Measurements from ENCODE around the gene IGF1. TPM values are rescaled to one million over a fixed set of nuclear protein-coding genes. Genes with fewer than 3 reads are reported as not detected.

IGF1 gene
- 1 to 10 TPM; 1.1 to 2.5 TPM for total RNA-seq

DNA sequence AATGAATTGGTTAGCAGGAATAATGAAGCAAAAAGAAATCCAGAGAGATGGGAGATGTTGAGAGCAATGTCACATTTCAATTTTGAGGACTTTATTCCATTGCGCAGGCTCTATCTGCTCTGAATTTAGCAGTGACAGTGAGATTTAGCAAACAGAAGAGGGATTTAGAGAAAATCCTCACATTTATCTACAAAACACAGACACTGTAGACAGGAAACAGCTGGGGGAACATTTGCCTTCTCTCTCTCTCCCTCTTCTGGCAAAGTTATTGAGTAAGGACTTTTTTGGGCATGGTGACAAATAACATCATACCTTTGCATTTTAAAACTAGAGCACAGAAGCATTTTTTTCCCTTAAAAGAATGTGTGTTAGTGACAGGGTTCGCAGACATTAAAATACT lies at the start of gene IGF1:
Gene IGF1 (minus strand): TSS at position 158 of the 400 bp plus-strand sequence. CDS start 182 bp downstream, outside the sequence.
- H3K27ac Mint-ChIP-seq = no peak within 1 kb of the TSS
- H3K27me3 Mint-ChIP-seq = no peaks in the 10 kb centered on the region
- H3K36me3 Mint-ChIP-seq = peaks cover 3% of the 10 kb centered on the region
- CTCF ChIA-PET = interaction anchor here (0.7 to 1.0 kb wide), 2 partner anchors 9 to 127 kb away, joined by 3 read pairs; no protein-coding TSS in a partner anchor
- H3K4me1 Mint-ChIP-seq = peaks cover 40% of the 10 kb centered on the region
- H3K9me3 Mint-ChIP-seq (ENCODE audit: low read depth) = peaks cover 3% of the 10 kb centered on the region
- no peak within 1 kb of the TSS for H3K4me3 Mint-ChIP-seq
- no peak for ATAC-seq
- no peak for DNase-seq

DNA sequence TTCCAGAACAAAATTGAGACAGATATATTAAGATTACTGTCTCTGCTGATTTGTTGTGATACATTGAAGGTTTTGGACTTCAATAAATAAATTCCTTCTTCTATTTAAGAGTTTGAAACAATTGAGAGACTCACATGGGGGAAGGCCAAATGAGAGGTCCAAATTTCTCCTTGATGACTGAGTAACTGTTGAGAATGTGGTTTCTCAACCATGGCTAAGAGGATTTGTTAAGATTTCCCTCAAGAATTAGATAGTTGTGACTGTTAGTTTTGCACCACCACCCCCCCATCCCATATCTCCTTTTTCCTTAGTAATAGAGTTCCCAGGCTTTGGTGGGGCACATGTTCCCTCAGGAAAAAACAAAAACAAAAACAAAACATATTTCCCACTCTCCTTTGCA lies 47.7 kb upstream of the IGF1 start:
- Mint-ChIP-seq H3K4me3 (no peak overlapping the region), H3K27me3 (peaks cover 15% of the 10 kb centered on the region), H3K27ac (no peak overlapping the region), H3K36me3 (no peaks in the 10 kb centered on the region), H3K9me3 (ENCODE audit: low read depth) (no peaks in the 10 kb centered on the region), H3K4me1 (no peaks in the 10 kb centered on the region)
- CTCF ChIA-PET = no interaction called here
- no peak for ATAC-seq
- DNase-seq = no peak

DNA sequence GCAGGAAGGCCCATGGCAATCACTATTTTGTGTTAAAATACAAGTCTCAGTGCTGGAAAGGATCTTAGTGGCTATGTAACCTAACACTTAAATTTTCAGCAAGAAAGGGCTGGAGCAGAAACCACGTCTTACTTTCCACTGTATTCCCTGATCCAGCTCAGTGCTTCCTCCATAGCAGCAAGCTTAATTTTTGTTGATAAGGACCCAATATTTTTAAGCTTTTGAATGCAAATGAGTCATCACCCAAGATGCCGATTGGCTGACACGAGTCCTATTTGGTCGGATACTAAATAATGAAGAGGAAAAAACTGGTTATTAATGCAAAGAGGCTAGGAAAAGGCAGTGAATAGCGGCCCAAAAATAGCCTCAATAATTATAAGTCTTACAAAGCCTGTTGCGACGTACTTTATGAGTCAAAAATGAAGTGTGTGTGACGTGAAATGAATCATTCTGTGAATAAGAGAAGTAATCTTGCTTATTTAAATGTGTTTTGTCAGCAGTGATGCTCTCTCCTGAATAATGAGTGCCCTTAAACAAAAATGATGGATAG lies 46.9 kb upstream of the IGF1 start:
- CTCF ChIA-PET = no interaction called here
- Mint-ChIP-seq H3K4me1 (no peaks in the 10 kb centered on the region), H3K4me3 (no peak overlapping the region), H3K27ac (no peak overlapping the region), H3K27me3 (peaks cover 12% of the 10 kb centered on the region), H3K9me3 (ENCODE audit: low read depth) (no peaks in the 10 kb centered on the region), H3K36me3 (no peaks in the 10 kb centered on the region)
- DNase-seq (no peak), ATAC-seq (no peak)

DNA sequence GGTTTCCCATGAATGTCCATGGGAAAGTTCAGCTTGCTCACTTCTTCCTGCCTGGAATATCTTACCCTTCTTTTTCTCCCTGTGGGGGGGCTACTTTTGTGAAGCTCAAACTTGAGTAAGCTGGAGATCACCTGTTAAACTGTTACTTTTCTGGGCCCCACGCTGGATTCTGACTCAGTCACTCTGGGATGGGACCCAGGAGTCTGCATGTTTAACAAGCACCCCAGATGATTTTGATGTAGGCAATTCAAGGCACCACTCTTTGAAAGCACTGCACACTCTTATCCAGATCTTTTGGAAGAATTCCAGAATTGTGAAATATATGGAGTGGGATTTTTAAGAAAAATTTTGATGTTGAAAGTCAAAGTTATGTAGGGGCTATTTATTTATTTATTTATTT lies 46.3 kb upstream of the IGF1 start:
- H3K27ac Mint-ChIP-seq = no peak overlapping the region
- no peaks in the 10 kb centered on the region for H3K9me3 Mint-ChIP-seq (ENCODE audit: low read depth)
- no peak for ATAC-seq
- H3K4me1 Mint-ChIP-seq = no peaks in the 10 kb centered on the region
- H3K4me3 Mint-ChIP-seq = no peak overlapping the region
- no peak for DNase-seq
- CTCF ChIA-PET = interaction anchor here (0.6 kb wide), 1 partner anchor 255 kb away, joined by 4 read pairs; no protein-coding TSS in a partner anchor
- no peaks in the 10 kb centered on the region for H3K36me3 Mint-ChIP-seq
- peaks cover 10% of the 10 kb centered on the region for H3K27me3 Mint-ChIP-seq

DNA sequence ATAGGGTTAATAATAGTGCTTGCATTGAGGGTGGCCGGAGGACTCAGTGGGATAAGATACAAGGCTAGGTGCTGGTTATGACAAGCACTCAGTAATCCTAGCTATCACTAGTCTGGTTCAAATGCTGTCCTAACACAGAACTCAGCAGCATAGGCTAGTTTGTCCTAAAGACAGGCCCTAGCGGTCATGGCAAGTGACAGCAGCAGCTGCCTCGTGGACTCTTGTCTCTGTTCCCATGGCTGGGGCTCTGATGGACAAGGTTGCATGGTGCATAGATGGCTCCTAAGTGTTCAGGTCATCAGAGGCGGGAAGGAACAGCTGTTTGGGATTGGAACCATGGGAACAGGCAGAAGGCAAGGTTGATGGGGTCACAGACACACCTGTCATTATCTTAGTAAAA lies 42.4 kb upstream of the IGF1 start:
- no peak for DNase-seq
- no peak overlapping the region for H3K4me3 Mint-ChIP-seq

DNA sequence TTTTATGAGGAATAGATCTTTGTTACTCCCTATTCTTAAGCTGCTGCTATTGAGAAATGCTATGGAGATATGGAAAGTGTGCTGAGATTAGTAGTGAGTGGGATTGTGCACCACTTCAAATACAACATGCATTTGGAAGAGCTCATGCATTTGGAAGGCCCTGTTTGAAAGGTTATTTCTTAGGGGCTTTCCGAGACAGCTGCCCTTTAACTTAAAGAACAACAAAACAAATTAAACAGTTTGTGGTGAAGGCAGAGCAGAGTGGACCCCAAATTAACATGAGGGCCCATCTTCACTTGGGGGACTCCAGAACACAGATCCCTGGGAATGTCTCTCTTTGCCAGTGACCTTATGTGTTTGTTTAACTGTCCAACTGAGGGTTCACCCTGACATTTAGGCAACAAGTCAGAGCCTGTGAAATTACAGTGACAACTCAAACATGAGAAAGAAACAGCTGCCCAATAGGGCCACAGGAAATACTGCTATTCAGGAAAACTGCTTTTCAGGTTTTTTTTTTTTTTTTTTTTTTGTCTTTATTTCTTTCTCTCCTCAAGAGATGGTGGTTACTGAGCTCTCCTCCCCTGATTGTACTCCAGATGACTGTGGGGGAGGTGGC lies 41.4 kb upstream of the IGF1 start:
- peaks cover 9% of the 10 kb centered on the region for H3K27me3 Mint-ChIP-seq
- H3K27ac Mint-ChIP-seq = no peak overlapping the region
- CTCF ChIA-PET = no interaction called here
- ATAC-seq (no peak), DNase-seq (no peak)
- no peaks in the 10 kb centered on the region for H3K36me3 Mint-ChIP-seq
- H3K9me3 Mint-ChIP-seq (ENCODE audit: low read depth) = no peaks in the 10 kb centered on the region
- H3K4me3 Mint-ChIP-seq = no peak overlapping the region
- H3K4me1 Mint-ChIP-seq = no peaks in the 10 kb centered on the region

More for the DNA sequence above, 42.4 kb upstream of the IGF1 start:
- CTCF ChIA-PET = no interaction called here
- Mint-ChIP-seq H3K27ac (no peak overlapping the region), H3K27me3 (peaks cover 9% of the 10 kb centered on the region), H3K36me3 (no peaks in the 10 kb centered on the region), H3K9me3 (ENCODE audit: low read depth) (no peaks in the 10 kb centered on the region), H3K4me1 (no peaks in the 10 kb centered on the region)
- ATAC-seq = no peak

DNA sequence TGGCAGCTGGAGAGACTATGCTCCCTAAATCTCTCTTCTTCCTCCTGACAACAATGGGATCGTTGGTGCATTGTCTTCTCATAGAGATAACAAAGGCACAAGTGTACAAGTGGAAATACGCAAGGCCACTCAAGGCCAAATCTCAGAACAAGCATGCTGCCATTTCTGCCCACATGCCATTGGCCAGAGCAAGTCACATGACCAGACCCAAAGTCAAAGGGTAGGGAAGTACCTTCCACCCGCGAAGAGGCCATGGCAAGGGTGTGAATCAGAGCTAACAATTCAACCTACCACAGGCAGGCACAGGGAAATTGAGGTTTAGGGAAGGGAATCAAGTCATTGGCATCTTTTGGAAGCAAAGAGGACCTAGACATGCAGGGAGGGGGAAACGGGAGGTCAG lies 38.5 kb upstream of the IGF1 start:
- no peak overlapping the region for H3K27ac Mint-ChIP-seq
- DNase-seq = no peak
- ATAC-seq = no peak
- H3K4me3 Mint-ChIP-seq = no peak overlapping the region
- no peaks in the 10 kb centered on the region for H3K36me3 Mint-ChIP-seq
- H3K9me3 Mint-ChIP-seq (ENCODE audit: low read depth) = no peaks in the 10 kb centered on the region
- H3K27me3 Mint-ChIP-seq = peaks cover 15% of the 10 kb centered on the region
- CTCF ChIA-PET = no interaction called here
- H3K4me1 Mint-ChIP-seq = no peaks in the 10 kb centered on the region

DNA sequence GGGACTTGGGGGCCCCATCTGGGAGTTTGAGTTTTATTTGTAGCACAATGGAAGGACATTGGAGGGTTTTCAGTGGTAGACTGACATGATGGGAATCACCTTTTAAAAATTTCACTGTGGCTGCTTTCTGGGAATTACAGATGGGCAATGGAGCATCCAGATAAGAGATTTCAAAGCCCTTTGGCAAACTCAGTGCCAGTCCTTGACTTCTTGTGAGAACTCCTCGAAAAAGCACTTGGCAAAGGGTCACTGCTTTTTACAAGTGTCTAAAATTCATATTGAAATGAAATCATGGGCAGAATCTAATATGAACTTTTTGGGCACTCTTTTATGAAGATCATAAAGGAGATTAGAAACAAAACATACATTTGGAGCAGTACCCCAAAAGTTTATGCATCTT lies 34.3 kb upstream of the IGF1 start:
- no peaks in the 10 kb centered on the region for H3K9me3 Mint-ChIP-seq (ENCODE audit: low read depth)
- no peak for ATAC-seq
- H3K36me3 Mint-ChIP-seq = no peaks in the 10 kb centered on the region
- H3K4me3 Mint-ChIP-seq = no peak overlapping the region
- peaks cover 7% of the 10 kb centered on the region for H3K4me1 Mint-ChIP-seq
- no peak for DNase-seq
- CTCF ChIA-PET = no interaction called here
- H3K27ac Mint-ChIP-seq = no peak overlapping the region
- peaks cover 20% of the 10 kb centered on the region for H3K27me3 Mint-ChIP-seq

DNA sequence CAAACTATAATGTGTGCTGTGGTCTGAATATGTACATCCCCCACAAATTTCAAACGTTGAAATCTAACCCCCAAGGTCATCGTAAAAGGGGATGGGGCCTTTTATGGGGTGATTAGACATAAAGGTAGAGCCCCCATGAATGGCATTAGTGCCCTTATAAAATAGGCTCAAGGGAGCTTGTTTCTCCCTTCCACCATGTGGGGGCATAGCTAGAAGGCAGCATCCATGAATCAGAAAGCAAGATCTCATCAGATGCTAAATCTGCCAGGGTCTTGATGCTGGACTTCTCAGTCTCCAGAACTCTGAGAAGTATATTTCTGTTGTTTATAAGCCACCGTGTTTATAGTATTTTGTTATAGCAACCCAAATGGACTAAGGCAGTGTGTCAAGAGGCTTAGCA lies 33.4 kb upstream of the IGF1 start:
- Mint-ChIP-seq H3K36me3 (no peaks in the 10 kb centered on the region), H3K4me1 (peaks cover 7% of the 10 kb centered on the region), H3K4me3 (no peak overlapping the region), H3K9me3 (ENCODE audit: low read depth) (no peaks in the 10 kb centered on the region), H3K27ac (no peak overlapping the region), H3K27me3 (peaks cover 18% of the 10 kb centered on the region)
- DNase-seq = no peak
- no peak for ATAC-seq
- CTCF ChIA-PET = no interaction called here

DNA sequence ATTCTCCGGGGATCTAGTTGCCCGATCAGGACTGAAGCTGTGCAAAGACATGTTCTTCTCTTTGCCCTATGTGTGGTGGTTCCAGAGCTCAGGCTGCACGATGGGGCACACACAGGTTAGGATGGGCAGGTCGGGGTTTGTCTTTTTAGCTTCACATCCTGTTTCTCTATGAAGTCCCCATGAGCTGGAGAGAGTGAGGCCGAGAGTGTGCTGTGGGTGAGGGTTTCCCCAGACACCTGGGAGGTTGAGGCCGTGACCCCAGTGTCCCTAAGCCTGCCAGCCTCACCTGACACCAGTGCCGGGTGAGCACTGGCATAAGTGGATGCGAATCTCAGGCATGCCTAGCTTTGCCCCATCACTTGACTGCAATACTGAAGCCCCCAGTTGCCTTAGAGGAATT lies 32.9 kb upstream of the IGF1 start:
- DNase-seq (no peak), ATAC-seq (no peak)
- Mint-ChIP-seq H3K27ac (no peak overlapping the region), H3K36me3 (no peaks in the 10 kb centered on the region), H3K4me1 (peaks cover 7% of the 10 kb centered on the region), H3K27me3 (peaks cover 18% of the 10 kb centered on the region), H3K4me3 (no peak overlapping the region), H3K9me3 (ENCODE audit: low read depth) (no peaks in the 10 kb centered on the region)
- CTCF ChIA-PET = interaction anchor here (1.0 kb wide), 1 partner anchor 29 kb away, joined by 3 read pairs; no protein-coding TSS in a partner anchor

DNA sequence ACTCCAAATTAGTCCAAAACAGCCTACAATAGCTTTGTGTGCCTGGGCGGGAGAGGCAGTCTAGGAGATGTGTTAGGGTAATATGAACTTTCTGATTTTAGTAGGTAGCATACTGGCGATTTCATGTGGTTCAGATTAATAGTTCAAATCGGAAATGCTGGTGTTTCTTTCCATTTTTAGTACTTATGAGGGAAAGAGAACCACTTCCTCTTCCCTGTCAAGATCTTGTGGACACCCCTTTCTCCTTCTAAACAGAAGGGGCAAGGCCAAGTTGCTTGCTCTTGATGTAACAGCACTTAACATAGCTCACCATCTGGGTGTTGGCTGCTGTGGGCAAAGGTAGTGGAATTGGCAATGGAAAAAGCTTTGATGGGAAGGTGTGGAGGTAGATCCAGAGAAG lies 32.2 kb upstream of the IGF1 start:
- Mint-ChIP-seq H3K4me1 (peaks cover 7% of the 10 kb centered on the region), H3K9me3 (ENCODE audit: low read depth) (no peaks in the 10 kb centered on the region), H3K4me3 (no peak overlapping the region), H3K36me3 (no peaks in the 10 kb centered on the region), H3K27me3 (peaks cover 18% of the 10 kb centered on the region), H3K27ac (no peak overlapping the region)
- ATAC-seq = no peak
- DNase-seq = no peak
- CTCF ChIA-PET = interaction anchor here (1.0 kb wide), 1 partner anchor 28 kb away, joined by 3 read pairs; no protein-coding TSS in a partner anchor

DNA sequence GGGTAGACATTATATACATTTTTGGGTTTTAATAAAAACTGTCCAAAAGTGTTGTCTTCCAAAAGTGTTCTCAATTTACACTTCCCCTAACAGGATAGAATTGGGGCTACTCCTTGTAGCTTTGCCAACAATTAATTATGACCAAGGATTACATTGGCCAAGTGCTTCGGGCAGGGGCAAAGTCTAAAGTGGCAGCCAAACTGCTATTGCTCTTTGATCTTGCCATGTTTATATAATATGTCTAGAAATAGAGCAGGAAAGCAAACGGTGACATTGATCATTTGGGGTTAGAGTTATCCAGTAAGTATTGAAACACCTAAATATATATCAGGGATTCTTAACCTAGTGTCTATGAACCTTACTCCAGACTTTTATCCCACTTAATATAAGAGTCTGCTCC lies 31.2 kb upstream of the IGF1 start:
- DNase-seq = no peak
- ATAC-seq = no peak
- H3K27me3 Mint-ChIP-seq = peaks cover 18% of the 10 kb centered on the region
- no peak overlapping the region for H3K27ac Mint-ChIP-seq
- no peaks in the 10 kb centered on the region for H3K36me3 Mint-ChIP-seq
- peaks cover 7% of the 10 kb centered on the region for H3K4me1 Mint-ChIP-seq
- CTCF ChIA-PET = no interaction called here
- no peaks in the 10 kb centered on the region for H3K9me3 Mint-ChIP-seq (ENCODE audit: low read depth)
- H3K4me3 Mint-ChIP-seq = no peak overlapping the region

DNA sequence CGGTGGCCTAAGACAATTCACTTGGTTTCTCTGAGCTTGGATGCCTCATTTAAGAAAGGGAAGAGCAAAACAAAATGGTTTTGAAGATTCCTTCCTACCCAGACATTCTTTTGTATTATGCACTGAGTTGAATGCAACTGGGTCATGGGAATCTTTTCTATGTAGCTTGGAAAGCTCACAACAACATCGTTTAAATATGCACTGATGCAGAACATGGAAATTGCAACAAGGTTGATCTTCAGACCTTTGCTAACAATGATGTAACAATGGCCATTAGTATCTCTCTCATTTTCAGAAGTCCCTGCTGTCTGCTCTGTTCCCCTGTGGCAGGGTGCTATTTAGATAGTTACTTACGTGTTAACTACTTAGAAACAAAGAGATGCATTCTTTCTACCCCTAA lies 30.1 kb upstream of the IGF1 start:
- ATAC-seq = no peak
- H3K27me3 Mint-ChIP-seq = peaks cover 12% of the 10 kb centered on the region
- DNase-seq = no peak
- H3K27ac Mint-ChIP-seq = no peak overlapping the region
- H3K9me3 Mint-ChIP-seq (ENCODE audit: low read depth) = peaks cover 2% of the 10 kb centered on the region
- CTCF ChIA-PET = no interaction called here
- H3K36me3 Mint-ChIP-seq = no peaks in the 10 kb centered on the region
- H3K4me1 Mint-ChIP-seq = peaks cover 7% of the 10 kb centered on the region
- H3K4me3 Mint-ChIP-seq = no peak overlapping the region

DNA sequence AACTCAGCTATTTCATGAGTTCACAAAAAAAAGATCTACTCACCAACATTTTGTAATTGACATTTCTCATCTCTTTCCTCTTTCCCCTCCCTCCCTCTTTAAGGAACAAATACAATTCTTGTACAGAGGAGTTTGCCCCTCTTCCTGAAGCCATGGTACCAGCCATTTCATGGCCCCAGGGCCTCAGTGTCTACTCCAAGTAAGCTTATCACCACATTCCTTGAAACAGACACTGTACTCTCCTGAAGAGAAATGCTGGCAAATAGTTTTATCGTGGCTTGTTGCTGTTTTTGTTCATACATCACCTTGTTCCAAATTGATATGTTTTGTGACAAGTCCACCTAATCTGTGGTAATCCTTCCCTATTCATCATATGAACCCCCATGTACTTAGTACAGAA lies 29.7 kb upstream of the IGF1 start:
- Mint-ChIP-seq H3K4me1 (peaks cover 7% of the 10 kb centered on the region), H3K9me3 (ENCODE audit: low read depth) (peaks cover 2% of the 10 kb centered on the region), H3K36me3 (no peaks in the 10 kb centered on the region), H3K4me3 (no peak overlapping the region), H3K27ac (no peak overlapping the region), H3K27me3 (peaks cover 11% of the 10 kb centered on the region)
- no peak for ATAC-seq
- CTCF ChIA-PET = no interaction called here
- DNase-seq = no peak
